ENCODE data around the gene NSMF. TPM values are rescaled to one million over a fixed set of nuclear protein-coding genes. Genes with fewer than 3 reads are reported as not detected.

NSMF gene
- total and polyA plus RNA-seq, 8 donors = 11.7 to 84.9 (median 41.6) TPM

DNA sequence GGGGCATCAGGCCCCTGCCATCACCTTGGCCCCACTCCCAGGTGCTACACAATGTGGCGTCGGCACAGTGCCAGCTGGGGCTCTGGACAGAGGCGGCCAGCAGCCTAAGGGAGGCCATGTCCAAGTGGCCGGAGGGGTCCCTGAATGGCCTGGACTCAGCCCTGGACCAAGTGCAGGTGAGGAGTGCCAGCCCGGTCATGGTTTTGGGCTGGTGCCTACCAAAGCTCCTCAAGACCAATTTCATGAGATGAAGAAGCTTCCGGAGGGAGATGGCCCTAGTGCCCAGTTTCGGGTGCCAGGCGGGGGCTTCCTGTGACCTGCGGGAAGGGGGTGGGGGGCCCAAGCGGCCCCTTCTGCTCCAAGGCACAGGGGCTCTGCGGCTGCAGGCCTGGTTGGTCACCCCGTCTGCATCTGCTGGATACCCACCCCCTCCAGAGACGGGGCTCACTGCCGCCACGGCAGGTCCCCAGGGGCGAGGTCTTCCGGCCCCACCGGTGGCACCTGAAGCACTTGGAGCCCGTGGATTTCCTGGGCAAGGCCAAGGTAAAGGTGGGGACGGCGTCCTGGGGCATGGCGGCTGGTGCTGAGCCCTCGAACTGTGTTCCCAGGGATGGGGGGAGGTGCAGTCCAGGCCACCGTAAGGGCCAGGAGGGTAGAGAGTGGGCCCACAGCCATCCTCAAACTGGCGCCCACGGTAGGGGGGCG is 30.1 kb downstream of the NSMF start:
- TF ChIP-seq CTCF (IDR thresholded peaks at IDR 0.05) = no peak
- TF ChIP-seq EP300 (IDR thresholded peaks at IDR 0.05) = no peak
- H3K9me3 ChIP-seq = no peaks in the 10 kb centered on the region
- WGBS, 5 donors = 62 to 78% (median 76%) methylated on average over 16 to 27 of the region's 27 CpGs
- peaks cover 12 to 43% (median 40%) of the 10 kb centered on the region in 4 donors for H3K4me1 ChIP-seq
- H3K27me3 ChIP-seq = no peaks in the 10 kb centered on the region
- peak in 1 of 2 donors; percentile 63 for DNase-seq
- peak overlapping the region in 1 of 4 donors; percentile 3 for H3K4me3 ChIP-seq
- intact Hi-C loops (cut with DNase I; ENCODE audit: low total_unique reads) = no loop called here
- peaks cover 0 to 3% (median 0%) of the 10 kb centered on the region in 4 donors for H3K36me3 ChIP-seq
- no peak overlapping the region for H3K27ac ChIP-seq

DNA sequence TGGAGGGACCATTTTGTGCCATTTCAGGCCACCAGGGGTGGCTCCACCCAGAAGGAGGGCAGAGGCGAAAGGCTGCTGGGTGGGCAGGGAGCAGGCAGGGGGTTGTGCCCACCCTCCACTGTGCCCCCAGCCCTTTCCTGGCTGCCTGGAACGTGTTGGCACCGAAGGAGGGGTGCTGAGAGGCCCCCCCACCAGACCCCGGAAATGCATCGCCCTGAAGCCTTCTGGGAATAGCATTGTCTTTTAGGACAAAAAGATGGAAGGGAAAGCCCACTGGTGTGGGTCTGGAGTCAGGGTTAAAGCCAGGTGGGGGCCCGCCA is 30.9 kb downstream of the NSMF start:
- TF ChIP-seq CTCF (IDR thresholded peaks at IDR 0.05) = no peak
- no peak for DNase-seq
- Histone ChIP-seq H3K9me3 (no peaks in the 10 kb centered on the region), H3K36me3 (no peaks in the 10 kb centered on the region), H3K27ac (no peak overlapping the region), H3K27me3 (no peaks in the 10 kb centered on the region), H3K4me3 (no peak overlapping the region), H3K4me1 (peaks cover 17 to 50% (median 46%) of the 10 kb centered on the region in 4 donors)
- WGBS, 5 donors = 53 to 77% (median 64%) methylated on average over 3 to 6 of the region's 6 CpGs
- intact Hi-C loops (cut with DNase I; ENCODE audit: low total_unique reads) = no loop called here

DNA sequence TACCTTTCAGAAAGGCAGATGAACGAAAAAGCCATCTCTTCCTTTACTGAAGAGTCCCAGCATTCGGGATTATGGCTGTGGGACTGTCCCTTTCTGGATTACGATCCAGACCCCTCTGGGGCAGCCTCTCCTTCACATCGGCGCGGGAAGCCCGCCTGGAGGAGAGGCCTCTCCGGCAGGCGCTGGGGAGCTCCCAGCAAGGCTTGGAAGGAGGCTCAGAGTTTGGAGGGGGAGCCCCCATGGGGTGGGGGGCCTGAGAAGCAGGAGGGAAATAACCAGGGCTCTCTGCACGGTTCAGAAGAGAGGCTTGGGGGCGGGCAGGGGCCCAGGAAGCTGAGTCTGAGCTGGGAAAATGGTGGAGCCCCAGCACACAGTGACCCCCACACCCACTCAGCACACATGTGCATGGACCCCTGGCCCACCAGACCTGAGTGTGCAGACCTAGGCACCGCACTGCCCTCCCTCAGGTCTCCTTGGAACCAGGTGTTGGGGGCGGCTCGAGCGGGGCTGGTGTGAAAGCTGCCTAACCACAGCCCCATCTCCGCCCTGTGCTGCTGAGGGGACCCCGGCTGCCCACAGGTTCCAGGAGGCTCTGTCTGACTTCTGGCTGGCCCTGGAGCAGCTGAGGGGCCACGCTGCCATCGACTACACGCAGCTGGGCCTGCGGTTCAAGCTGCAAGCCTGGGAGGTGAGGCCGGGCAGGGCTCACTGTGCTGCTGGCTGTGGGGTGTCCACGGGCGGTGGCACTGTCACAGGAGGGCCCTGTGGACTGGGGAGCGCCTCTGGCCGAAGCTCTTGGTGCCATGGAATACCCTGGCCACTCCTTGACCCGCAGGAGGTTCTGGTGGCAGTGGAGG is 31.5 kb downstream of the NSMF start:
- WGBS, 5 donors = 77 to 84% (median 83%) methylated on average over 16 to 27 of the region's 27 CpGs
- Histone ChIP-seq H3K27me3 (no peaks in the 10 kb centered on the region), H3K36me3 (no peaks in the 10 kb centered on the region), H3K9me3 (no peaks in the 10 kb centered on the region), H3K4me1 (peaks cover 17 to 50% (median 46%) of the 10 kb centered on the region in 4 donors), H3K4me3 (no peak overlapping the region), H3K27ac (no peak overlapping the region)
- TF ChIP-seq POLR2AphosphoS5 (IDR thresholded peaks at IDR 0.05) (no peak), CTCF (IDR thresholded peaks at IDR 0.05) (no peak), POLR2A (IDR thresholded peaks at IDR 0.05) (no peak), EP300 (IDR thresholded peaks at IDR 0.05) (no peak)
- intact Hi-C loops (cut with DNase I; ENCODE audit: low total_unique reads) = no loop called here
- no peak for DNase-seq

DNA sequence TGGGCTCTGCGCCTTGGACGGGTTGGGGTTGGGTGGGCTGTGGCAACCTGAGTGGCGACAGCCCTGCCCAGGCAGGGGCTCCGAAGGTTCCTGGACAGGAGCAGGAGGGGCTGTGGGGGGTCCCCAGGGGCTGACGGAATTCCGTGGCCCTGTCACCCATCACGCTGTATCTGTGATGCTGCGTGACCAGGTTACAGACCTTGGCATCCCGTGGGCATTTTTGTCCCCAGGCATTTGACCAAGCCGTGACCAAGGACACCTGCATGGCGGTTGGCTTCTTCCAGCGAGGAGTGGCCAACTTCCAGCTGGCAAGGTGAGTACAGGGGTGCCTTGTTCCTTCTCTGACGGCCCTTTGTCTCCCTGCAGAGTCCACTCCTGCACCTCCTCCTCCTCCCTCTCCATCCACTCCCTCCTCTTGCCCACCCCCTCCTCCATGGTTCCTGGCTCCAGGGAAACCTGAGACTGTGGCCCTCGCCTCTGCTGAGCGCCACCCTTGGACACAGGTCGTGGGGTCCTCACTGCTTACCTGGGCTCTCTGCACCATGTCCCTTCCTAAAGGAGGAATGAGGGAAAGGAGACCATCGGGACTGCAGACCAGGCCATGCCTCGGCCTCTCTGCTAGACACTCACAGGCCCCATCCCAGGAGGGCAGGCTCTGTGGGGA is 33.0 kb downstream of the NSMF start:
- 82 to 86% (median 84%) methylated on average over 18 of the region's 18 CpGs for WGBS, 5 donors
- Histone ChIP-seq H3K36me3 (no peaks in the 10 kb centered on the region), H3K4me3 (no peak overlapping the region), H3K27me3 (no peaks in the 10 kb centered on the region), H3K4me1 (peaks cover 24 to 63% (median 58%) of the 10 kb centered on the region in 4 donors), H3K9me3 (no peaks in the 10 kb centered on the region), H3K27ac (no peak overlapping the region)
- no peak for TF ChIP-seq POLR2A (IDR thresholded peaks at IDR 0.05)
- no peak for TF ChIP-seq POLR2AphosphoS5 (IDR thresholded peaks at IDR 0.05)
- TF ChIP-seq EP300 (IDR thresholded peaks at IDR 0.05) = no peak
- TF ChIP-seq CTCF (IDR thresholded peaks at IDR 0.05) = no peak
- DNase-seq = peak in 1 of 2 donors; percentile 5
- intact Hi-C loops (cut with DNase I; ENCODE audit: low total_unique reads) = no loop called here

All from stomach (tissue), 9 donors.